Activated naive CD8-positive, alpha-beta T cell treated with anti-CD3 and anti-CD28 coated beads, Interleukin-2, amount 50 U/mL, for 24 hours (primary cell): ENCODE results near the gene HINFP.
"Not testable (repeated sequence)": the region's sequence is repeated elsewhere in the genome, so short reads cannot be mapped to it uniquely, and the experiment has no call there.

Experiments used
- ATAC-seq: fragments of 150-1000 bp; cut with Tn5 transposase; one replicate; pipeline ENCODE4 v1.10.0; 2021
- DNase-seq: peaks from one replicate; pipeline ENCODE4 v3.0.0; 2021
- H3K27ac Mint-ChIP-seq: one replicate; pipeline ENCODE4 v1.8.0; 2021; ENCODE audit warnings: mild to moderate bottlenecking, mixed read lengths
- H3K27me3 Mint-ChIP-seq: one replicate; pipeline ENCODE4 v1.8.0; 2021; ENCODE audit warnings: mixed read lengths
- H3K36me3 Mint-ChIP-seq: one replicate; pipeline ENCODE4 v1.8.0; 2021; ENCODE audit warnings: low read depth, mixed read lengths
- H3K4me1 Mint-ChIP-seq: one replicate; pipeline ENCODE4 v1.8.0; 2021; ENCODE audit warnings: mixed read lengths
- H3K4me3 Mint-ChIP-seq: one replicate; pipeline ENCODE4 v1.8.0; 2021; ENCODE audit warnings: mild to moderate bottlenecking, moderate library complexity, mixed read lengths
- H3K9me3 Mint-ChIP-seq: one replicate; pipeline ENCODE4 v1.8.0; 2021; ENCODE audit warnings: mixed read lengths

Gene HINFP

DNA sequence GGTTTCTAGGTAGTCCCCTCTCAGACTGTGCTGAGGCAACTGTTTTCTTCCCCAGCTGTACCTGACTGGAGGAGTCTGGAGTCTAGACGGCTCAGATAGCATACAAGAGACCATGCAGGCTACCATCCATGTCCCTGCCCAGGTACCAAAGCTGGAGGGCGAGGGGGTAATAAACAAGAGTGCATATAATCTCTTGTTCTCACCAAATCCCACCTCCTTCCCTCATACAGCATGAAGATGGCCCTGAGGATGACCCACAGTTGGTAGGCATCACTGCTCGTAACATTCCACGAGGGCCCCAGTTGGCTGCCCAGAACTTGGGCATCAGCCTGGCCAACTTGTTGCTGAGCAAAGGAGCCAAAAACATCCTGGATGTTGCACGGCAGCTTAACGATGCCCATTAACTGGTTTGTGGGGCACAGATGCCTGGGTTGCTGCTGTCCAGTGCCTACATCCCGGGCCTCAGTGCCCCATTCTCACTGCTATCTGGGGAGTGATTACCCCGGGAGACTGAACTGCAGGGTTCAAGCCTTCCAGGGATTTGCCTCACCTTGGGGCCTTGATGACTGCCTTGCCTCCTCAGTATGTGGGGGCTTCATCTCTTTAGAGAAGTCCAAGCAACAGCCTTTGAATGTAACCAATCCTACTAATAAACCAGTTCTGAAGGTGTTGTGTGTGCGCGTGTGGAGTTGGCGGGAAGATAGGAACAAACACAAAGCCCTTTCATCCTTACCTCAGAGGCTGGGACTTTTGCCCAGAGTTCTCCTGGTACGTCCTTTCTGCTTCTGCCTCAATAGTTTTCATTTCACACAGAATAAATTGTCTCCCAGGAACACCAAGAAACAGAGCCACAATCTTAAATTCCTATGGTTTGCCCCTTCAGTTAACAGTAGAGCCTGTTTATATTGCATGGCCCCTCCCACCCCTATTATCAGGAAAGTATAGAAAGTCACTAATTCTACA is 28.2 kb upstream of the HINFP start:
- ATAC-seq (no peak), DNase-seq (no peak)
- Mint-ChIP-seq H3K27ac (peak overlapping the region; percentile 86), H3K4me1 (peaks cover 34% of the 10 kb centered on the region), H3K36me3 (peaks cover 49% of the 10 kb centered on the region), H3K4me3 (peak overlapping the region; percentile 90), H3K9me3 (no peaks in the 10 kb centered on the region), H3K27me3 (peaks cover 4% of the 10 kb centered on the region)

DNA sequence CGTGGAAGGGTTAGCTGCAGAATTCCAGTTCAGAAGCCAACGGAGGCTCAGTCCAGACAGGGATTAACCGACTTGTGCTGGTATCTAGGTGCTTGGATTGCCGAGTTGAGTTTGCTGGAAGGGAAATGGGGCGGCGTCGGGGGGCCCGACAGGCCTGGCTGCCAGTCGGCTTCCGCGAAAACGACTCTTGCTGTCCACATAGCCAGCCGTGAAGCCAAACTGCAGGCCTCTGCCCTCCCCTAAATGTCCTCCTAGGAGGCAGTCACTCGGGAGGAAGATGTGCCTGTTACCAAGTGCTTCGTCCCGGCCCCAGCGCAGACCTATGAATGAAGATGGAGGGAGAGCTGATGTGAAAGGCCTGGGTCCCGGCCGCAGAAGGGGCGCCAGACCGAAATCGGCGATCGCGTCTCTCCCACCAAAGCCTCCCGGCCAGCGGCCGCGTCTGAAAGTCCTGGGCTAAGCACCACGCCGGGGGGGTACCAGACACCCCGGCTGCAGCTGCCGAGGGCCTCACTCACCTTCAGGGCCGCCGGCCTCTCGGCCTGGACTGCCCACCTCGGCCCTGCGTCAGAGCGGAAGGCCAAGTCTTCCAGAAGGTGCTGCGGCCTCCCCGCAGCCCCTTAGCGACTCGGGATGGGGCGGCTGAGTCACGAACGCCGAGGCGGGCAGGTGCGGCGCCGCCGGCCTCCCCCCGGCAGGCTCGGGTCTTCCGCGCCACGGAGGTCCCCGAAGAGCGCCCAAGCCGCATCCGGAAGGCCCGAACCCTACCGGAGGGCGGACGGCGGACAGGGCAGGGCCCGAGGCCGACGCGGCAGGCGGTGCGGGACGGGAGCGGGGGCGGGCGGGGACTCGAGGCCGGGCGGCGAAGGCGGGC is 27.2 kb upstream of the HINFP start:
- DNase-seq: peak; percentile 49
- H3K9me3 Mint-ChIP-seq: no peaks in the 10 kb centered on the region
- peaks cover 37% of the 10 kb centered on the region for H3K4me1 Mint-ChIP-seq
- peak overlapping the region; percentile 99 for H3K27ac Mint-ChIP-seq
- H3K36me3 Mint-ChIP-seq: peaks cover 59% of the 10 kb centered on the region
- peak; percentile 4 for ATAC-seq
- H3K4me3 Mint-ChIP-seq: peak overlapping the region; percentile 90
- H3K27me3 Mint-ChIP-seq: peaks cover 4% of the 10 kb centered on the region

DNA sequence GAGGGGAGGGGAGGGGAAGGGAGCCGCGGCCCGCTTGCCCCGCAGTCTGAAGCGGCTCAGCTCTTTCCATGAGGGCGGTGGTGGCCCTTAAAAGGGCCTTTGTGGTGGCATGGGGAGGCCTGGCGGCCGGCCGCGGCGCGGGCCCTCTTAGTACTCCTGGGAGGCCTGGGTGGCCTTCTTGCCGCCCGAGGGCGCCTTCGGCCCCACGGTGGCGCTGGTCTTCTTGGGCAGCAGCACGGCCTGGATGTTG is 26.6 kb upstream of the HINFP start:
- ATAC-seq (peak; percentile 21), DNase-seq (no peak)
- peaks cover 4% of the 10 kb centered on the region for H3K27me3 Mint-ChIP-seq
- H3K36me3 Mint-ChIP-seq: peaks cover 60% of the 10 kb centered on the region
- H3K4me1 Mint-ChIP-seq: peaks cover 40% of the 10 kb centered on the region
- peak overlapping the region; percentile 99 for H3K27ac Mint-ChIP-seq
- no peaks in the 10 kb centered on the region for H3K9me3 Mint-ChIP-seq
- peak overlapping the region; percentile 90 for H3K4me3 Mint-ChIP-seq

DNA sequence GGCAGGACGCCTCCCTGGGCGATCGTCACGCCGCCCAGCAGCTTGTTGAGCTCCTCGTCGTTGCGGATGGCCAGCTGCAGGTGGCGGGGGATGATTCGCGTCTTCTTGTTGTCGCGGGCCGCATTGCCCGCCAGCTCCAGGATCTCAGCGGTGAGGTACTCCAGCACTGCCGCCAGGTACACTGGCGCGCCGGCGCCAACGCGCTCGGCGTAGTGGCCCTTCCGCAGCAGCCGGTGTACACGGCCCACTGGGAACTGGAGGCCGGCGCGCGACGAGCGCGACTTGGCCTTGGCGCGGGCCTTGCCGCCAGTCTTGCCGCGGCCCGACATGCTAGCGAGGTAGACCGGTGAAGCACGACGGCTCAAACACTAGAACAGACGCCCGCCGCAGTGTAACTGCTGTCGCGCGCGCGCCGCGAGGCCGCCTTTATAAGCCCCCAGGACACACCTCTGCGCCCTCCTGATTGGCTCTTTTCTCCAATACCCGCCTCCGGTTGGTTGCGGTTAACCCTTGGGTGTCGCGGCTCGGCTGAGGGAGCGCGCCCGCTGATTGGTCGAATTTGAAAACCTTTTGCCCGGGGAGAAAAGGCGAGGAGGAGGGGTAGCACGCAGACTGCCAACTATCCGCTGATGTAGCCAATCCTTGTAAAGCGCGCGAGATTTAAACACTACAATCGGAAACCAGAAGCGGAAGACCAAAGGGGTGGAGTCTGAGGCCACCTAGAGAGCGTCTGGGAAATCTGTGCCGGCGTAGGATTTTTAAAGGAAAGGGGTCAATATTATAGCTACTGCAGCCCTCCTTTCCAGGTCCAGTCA is 26.1 kb upstream of the HINFP start:
- H3K4me1 Mint-ChIP-seq: peaks cover 45% of the 10 kb centered on the region
- H3K27ac Mint-ChIP-seq: peak overlapping the region; percentile 99
- H3K9me3 Mint-ChIP-seq: no peaks in the 10 kb centered on the region
- ATAC-seq (peak; percentile 85), DNase-seq (peak; percentile 99)
- H3K36me3 Mint-ChIP-seq: peaks cover 63% of the 10 kb centered on the region
- H3K4me3 Mint-ChIP-seq: peak overlapping the region; percentile 90
- peaks cover 4% of the 10 kb centered on the region for H3K27me3 Mint-ChIP-seq

DNA sequence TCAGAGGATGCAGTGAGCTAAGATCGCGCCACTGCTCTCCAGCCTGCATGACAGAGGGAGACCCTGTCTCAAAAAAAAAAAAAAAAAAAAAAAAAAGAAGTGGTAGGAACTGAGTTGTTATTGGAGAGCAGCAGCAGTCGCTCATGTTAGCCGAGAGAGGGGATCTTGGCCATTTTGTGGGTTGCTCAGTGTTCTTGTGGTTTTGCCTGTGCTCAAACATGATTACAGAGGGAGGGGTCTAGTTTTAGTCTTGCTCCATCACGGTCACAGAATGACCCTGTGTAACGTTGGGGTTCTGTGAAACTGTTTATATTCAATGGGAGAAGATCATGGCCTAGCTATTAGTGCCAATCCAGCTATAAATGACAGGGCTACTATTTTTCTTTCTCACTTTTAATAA is 21.7 kb upstream of the HINFP start:
- Mint-ChIP-seq H3K4me1 (peaks cover 41% of the 10 kb centered on the region), H3K36me3 (peaks cover 43% of the 10 kb centered on the region), H3K4me3 (peak overlapping the region; percentile 89), H3K27me3 (peaks cover 4% of the 10 kb centered on the region), H3K9me3 (no peaks in the 10 kb centered on the region), H3K27ac (no peak overlapping the region)
- ATAC-seq: no peak
- DNase-seq: no peak

DNA sequence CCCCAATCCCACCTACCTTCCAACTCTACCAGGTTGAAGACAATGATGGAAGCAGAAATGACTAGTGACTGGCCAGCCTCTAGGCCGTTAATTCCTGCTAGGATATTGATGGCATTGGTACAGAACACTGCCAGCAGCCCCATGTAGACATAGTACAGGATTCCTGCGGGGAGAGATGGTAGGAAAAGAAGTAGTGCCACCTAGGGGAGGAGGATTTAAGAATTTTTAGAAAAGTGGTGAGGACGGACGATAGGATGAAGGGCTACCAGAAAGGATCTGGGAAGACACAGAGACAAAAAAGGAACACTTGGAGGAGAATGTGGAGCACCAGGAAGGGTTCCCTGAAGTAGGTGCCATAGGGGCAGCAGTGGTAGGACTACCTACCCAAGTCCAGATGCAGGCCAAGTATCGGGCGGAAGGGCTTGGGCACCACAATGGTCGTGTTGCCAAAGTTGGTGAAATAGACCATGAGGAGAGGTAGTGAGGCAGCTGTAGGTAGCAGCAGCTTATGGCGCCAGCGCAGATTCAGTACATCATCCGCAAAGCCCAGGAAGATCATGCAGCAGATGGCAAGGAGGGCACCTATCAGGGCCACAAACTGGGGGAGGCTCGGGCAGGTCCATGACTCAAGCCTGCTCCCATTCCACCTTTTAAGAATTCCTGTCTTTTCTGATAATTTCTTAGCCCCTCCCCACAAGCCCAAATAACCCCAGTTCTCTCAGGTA is 21.0 kb upstream of the HINFP start:
- Mint-ChIP-seq H3K27me3 (peaks cover 2% of the 10 kb centered on the region), H3K4me3 (peak overlapping the region; percentile 89), H3K27ac (peak overlapping the region; percentile 98), H3K4me1 (peaks cover 41% of the 10 kb centered on the region), H3K36me3 (peaks cover 36% of the 10 kb centered on the region), H3K9me3 (no peaks in the 10 kb centered on the region)
- DNase-seq: no peak
- ATAC-seq: no peak

DNA sequence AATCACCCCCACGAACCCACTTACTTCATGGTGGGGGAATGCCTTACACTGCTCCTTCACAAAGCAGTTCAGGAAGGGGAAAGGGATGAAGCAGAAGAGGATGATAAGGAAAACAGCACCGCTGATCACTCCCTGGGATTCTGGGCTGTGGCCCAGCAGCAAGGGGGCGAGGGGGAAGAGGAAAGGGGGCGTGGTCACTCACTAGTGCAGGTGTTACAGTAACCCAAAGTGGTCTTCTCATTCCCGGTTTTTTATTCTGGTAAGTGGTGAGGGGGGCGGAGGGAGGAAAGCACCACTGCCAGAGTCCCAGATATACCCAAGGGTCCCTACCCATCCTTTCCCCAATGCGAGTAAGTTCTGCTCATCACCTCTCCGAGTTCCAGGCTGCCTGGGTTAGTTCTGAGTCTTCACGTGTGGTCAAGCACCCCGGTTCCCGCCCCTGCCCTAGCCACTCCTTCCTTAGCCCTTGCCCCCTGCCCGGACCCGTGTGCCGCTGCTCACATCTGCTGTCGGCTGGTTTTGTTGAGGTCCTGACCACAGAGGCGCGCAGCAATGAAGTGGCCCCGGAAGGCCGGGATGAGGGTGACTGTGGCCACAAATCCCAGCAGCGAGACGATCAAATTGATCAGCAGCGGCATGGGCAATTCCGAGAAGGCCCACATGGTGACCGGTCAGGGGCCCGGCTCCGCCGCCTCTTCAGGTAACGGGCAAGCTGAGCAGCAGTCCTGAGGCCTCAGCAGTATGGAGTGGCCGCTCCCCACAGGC is 20.2 kb upstream of the HINFP start:
- peak; percentile 20 for ATAC-seq
- H3K27ac Mint-ChIP-seq: peak overlapping the region; percentile 98
- H3K36me3 Mint-ChIP-seq: peaks cover 35% of the 10 kb centered on the region
- no peaks in the 10 kb centered on the region for H3K9me3 Mint-ChIP-seq
- DNase-seq: peak; percentile 41
- peak overlapping the region; percentile 89 for H3K4me3 Mint-ChIP-seq
- H3K27me3 Mint-ChIP-seq: no peaks in the 10 kb centered on the region
- peaks cover 41% of the 10 kb centered on the region for H3K4me1 Mint-ChIP-seq

DNA sequence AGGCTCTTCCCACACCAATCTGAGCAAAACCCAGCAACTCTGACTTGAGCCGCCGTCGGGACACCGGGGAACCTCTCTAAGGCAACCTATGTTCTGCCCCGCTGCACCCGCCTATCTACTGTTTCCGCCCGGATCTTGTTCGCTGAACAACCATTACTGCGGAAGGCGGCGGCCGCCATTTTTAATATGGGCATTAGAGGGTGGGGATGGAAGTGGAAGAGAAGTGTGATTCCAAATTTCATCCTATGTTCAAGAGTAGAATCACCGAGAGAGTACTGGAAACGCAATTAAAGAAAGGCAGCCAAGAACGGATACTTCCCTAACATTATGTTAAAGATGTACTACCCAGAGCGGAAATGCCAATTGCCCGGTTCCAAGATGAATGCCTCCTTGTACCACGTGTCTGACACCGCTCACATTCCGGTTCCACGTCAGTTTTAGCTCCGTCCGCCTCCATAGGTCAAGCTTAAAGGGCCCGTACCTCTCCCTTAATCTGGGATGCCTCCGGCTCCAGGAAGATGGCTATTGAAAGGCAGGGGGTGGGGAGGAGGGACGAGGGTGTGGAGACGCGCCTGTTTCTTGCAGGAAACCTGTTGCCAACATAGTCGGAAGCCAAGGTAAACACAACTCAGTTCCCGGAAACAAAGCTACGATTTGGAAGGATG is 19.5 kb upstream of the HINFP start, which contains the start of gene DPAGT1:
Gene DPAGT1 (minus strand): TSS at position 95 of the 665 bp plus-strand sequence. CDS start 198 bp downstream, outside the sequence.
- peak; percentile 85 for DNase-seq
- peaks cover 47% of the 10 kb centered on the region for H3K4me1 Mint-ChIP-seq
- H3K27me3 Mint-ChIP-seq: no peaks in the 10 kb centered on the region
- peaks cover 30% of the 10 kb centered on the region for H3K36me3 Mint-ChIP-seq
- H3K9me3 Mint-ChIP-seq: no peaks in the 10 kb centered on the region
- peak; percentile 89 for ATAC-seq
- peak within 1 kb of the TSS; percentile 98 for H3K27ac Mint-ChIP-seq
- H3K4me3 Mint-ChIP-seq: peak within 1 kb of the TSS; percentile 89

DNA sequence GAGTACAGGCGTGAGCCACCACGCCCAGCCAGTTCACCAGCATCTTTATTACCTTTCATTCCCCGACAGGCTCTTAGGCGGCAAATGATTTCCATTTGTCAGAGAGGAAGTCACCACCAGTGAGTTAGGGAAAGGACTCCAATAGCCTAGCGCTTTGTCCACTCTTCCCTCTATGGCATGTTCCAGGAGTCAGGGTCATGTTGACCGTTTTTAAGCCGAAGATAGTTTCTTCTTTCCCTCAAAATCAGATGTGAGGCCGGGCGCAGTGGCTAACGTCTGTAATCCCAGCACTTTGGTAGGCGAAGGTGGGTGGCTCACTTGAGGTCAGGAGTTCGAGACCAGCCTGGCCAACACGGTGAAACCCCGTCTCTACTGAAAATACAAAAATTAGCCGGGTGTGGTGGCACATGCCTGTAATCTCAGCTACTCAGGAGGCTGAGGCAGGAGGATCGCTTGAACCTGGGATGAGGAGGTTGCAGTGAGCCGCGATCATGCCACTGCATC is 18.2 kb upstream of the HINFP start:
- Mint-ChIP-seq H3K36me3 (peaks cover 19% of the 10 kb centered on the region), H3K4me1 (peaks cover 49% of the 10 kb centered on the region), H3K4me3 (peak overlapping the region; percentile 89), H3K27ac (peak overlapping the region; percentile 98)
- not testable (repeated sequence) for ATAC-seq, H3K27me3 Mint-ChIP-seq, H3K9me3 Mint-ChIP-seq, DNase-seq

DNA sequence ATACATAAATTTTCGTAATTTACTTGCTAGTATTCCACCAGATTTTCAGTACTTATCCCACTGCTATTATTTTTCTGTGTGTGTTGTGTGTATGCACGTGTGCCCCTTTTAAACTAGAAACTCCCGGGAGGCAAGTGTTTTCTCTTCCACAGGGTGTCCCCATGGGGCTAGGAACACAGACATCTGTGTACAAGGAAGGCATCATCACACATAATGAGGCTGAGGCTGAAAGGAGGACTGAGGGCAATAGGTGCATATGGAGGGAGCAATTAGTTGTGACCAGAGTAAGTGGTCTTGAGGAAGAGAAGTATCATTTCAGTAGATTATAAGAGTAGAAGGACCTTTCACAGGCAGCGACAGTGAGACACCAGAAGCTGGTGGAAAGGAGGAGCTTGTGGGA is 17.6 kb upstream of the HINFP start:
- Mint-ChIP-seq H3K9me3 (no peaks in the 10 kb centered on the region), H3K4me3 (peak overlapping the region; percentile 50), H3K4me1 (peaks cover 51% of the 10 kb centered on the region), H3K36me3 (peaks cover 13% of the 10 kb centered on the region), H3K27me3 (no peaks in the 10 kb centered on the region), H3K27ac (peak overlapping the region; percentile 68)
- ATAC-seq (no peak), DNase-seq (no peak)

DNA sequence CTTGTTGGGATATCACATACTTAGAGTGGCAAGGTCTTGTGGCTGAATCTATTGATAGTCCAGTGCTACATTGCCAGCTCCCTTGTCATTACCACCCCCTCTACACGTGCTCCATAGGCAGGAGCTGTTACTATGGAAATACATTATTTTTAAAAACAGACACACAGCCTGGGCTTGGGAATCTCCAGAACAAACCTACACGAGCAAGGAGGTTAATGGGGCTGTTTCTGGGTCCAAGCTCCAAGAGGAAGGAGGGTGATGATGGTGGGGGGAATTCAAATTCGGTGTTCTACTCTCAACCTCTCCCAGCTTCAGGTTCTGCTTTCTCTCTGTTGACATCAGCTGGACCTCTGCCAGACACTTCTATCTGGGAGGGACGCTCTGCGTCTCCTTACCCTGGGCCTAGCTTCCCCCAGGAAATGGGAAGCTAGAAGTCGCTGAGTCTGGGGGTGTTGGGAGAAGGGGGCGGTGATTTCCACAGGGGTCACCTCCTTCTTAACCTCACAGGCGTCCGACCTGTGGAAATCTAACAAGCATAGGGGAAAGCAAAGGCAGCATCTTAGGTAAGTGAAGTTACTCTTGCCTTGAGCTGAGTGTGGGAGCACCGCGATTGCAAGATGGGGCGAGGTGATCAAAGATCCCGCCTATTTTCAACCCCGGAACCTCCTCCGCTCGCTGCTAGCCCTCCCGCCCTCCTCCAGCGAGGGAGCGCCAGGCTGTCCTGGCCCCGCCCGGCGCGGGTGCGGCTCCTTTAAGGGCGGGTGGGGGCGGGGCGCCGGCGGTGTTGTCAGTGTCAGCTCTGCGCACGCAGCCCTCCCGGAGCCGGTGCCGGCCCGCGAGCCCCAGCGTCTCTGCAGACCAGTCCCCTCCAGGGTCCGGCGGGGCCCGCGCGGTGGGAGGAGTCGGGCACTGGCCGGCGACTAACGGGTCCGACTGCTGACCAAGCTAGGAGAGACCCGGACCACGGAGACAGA is 14.5 kb upstream of the HINFP start, which contains the start of gene C2CD2L:
Gene C2CD2L (plus strand): TSS at position 781 of the 974 bp plus-strand sequence. CDS start 398 bp downstream, outside the sequence.
- no peaks in the 10 kb centered on the region for H3K9me3 Mint-ChIP-seq

More for the DNA sequence above, 14.5 kb upstream of the HINFP start, which contains the start of gene C2CD2L:
- ATAC-seq: peak; percentile 90
- peak within 1 kb of the TSS; percentile 92 for H3K4me3 Mint-ChIP-seq
- H3K4me1 Mint-ChIP-seq: peaks cover 49% of the 10 kb centered on the region
- DNase-seq: peak; percentile 89
- peak within 1 kb of the TSS; percentile 89 for H3K27ac Mint-ChIP-seq
- H3K36me3 Mint-ChIP-seq: peaks cover 11% of the 10 kb centered on the region
- H3K27me3 Mint-ChIP-seq: no peaks in the 10 kb centered on the region
